Dendritic cell treated with granulocyte-macrophage colony-stimulating factor and Interleukin-4, amounts not matched to agents 40 ng/mL and 50 ng/mL, for 4 days (primary cell): ENCODE data around the gene CRYGS.
"Not testable (repeated sequence)": the region's sequence is repeated elsewhere in the genome, so short reads cannot be mapped to it uniquely, and the experiment has no call there.

ENCODE experiments used
- H3K27ac Mint-ChIP-seq: one replicate; pipeline ENCODE4 v1.8.0; 2022; ENCODE audit warnings: mild to moderate bottlenecking, mixed read lengths
- H3K27me3 Mint-ChIP-seq: one replicate; pipeline ENCODE4 v1.8.0; 2022; ENCODE audit warnings: mild to moderate bottlenecking, mixed read lengths
- H3K36me3 Mint-ChIP-seq: one replicate; pipeline ENCODE4 v1.8.0; 2022; ENCODE audit warnings: low read depth, mixed read lengths
- H3K4me1 Mint-ChIP-seq: one replicate; pipeline ENCODE4 v1.8.0; 2022; ENCODE audit warnings: low read depth, mixed read lengths
- H3K4me3 Mint-ChIP-seq: one replicate; pipeline ENCODE4 v1.8.0; 2022; ENCODE audit warnings: mild to moderate bottlenecking, moderate library complexity, mixed read lengths
- H3K9me3 Mint-ChIP-seq: one replicate; pipeline ENCODE4 v1.8.0; 2022; ENCODE audit warnings: mixed read lengths
- intact Hi-C: fragments of 100-400 bp; cut with micrococcal nuclease; formaldehyde crosslinking; loops from one replicate; pipeline ENCODE4 v1.15.0; 2022

CRYGS gene

GRCh38 chr3:186570941-186571643, 26.9 kb upstream of the CRYGS start:
- Mint-ChIP-seq H3K9me3 (no peaks in the 10 kb centered on the region), H3K27ac (peak overlapping the region; percentile 96), H3K36me3 (peaks cover 63% of the 10 kb centered on the region), H3K4me3 (peak overlapping the region; percentile 86), H3K4me1 (peaks cover 51% of the 10 kb centered on the region), H3K27me3 (no peaks in the 10 kb centered on the region)
- intact Hi-C loops: loop anchor here (5.0 to 10.0 kb wide), 2 partner anchors 211 to 476 kb away; partner anchors contain the start of gene EIF4A2

GRCh38 chr3:186570096-186570940, 26.1 kb upstream of the CRYGS start, which contains the start of gene DNAJB11:
DNAJB11 (plus strand) TSS chr3:186570720; CDS start chr3:186570898, 178 bp downstream.
- Mint-ChIP-seq H3K4me3 (peak within 1 kb of the TSS; percentile 86), H3K9me3 (no peaks in the 10 kb centered on the region), H3K27ac (peak within 1 kb of the TSS; percentile 96), H3K36me3 (peaks cover 55% of the 10 kb centered on the region), H3K27me3 (no peaks in the 10 kb centered on the region), H3K4me1 (peaks cover 53% of the 10 kb centered on the region)
- intact Hi-C loops: loop anchor here (5.0 to 10.0 kb wide), 2 partner anchors 212 to 476 kb away; partner anchors contain the start of gene EIF4A2

- Mint-ChIP-seq H3K27me3 (no peaks in the 10 kb centered on the region), H3K4me3 (peak overlapping the region; percentile 86), H3K27ac (peak overlapping the region; percentile 96), H3K36me3 (peaks cover 49% of the 10 kb centered on the region), H3K9me3 (no peaks in the 10 kb centered on the region), H3K4me1 (peaks cover 53% of the 10 kb centered on the region)
- intact Hi-C loops: loop anchor here (5.0 to 10.0 kb wide), 2 partner anchors 213 to 475 kb away; partner anchors contain the start of gene EIF4A2
These were observed 25.6 kb upstream of the CRYGS start for GRCh38 chr3:186569779-186570095.

GRCh38 chr3:186569361-186569760, 25.2 kb upstream of the CRYGS start:
- intact Hi-C loops, H3K27me3 Mint-ChIP-seq, H3K9me3 Mint-ChIP-seq: not testable (repeated sequence)
- Mint-ChIP-seq H3K27ac (peak overlapping the region; percentile 96), H3K4me1 (peaks cover 50% of the 10 kb centered on the region), H3K4me3 (peak overlapping the region; percentile 86), H3K36me3 (peaks cover 45% of the 10 kb centered on the region)

- intact Hi-C loops: no loop called here
- peak within 1 kb of the TSS; percentile 87 for H3K4me3 Mint-ChIP-seq
- H3K9me3 Mint-ChIP-seq: no peaks in the 10 kb centered on the region
- no peaks in the 10 kb centered on the region for H3K27me3 Mint-ChIP-seq
- H3K36me3 Mint-ChIP-seq: peaks cover 42% of the 10 kb centered on the region
- peak within 1 kb of the TSS; percentile 89 for H3K27ac Mint-ChIP-seq
- peaks cover 53% of the 10 kb centered on the region for H3K4me1 Mint-ChIP-seq
These were observed 23.1 kb upstream of the CRYGS start, which contains the start of gene TBCCD1 for GRCh38 chr3:186567072-186567921. TBCCD1 (minus strand) TSS chr3:186567339; CDS start chr3:186564329, 3,010 bp downstream.

GRCh38 chr3:186566772-186567071, 22.5 kb upstream of the CRYGS start:
- H3K27ac Mint-ChIP-seq: peak overlapping the region; percentile 89
- intact Hi-C loops: no loop called here
- H3K9me3 Mint-ChIP-seq: no peaks in the 10 kb centered on the region
- H3K4me1 Mint-ChIP-seq: peaks cover 53% of the 10 kb centered on the region
- H3K36me3 Mint-ChIP-seq: peaks cover 44% of the 10 kb centered on the region
- H3K4me3 Mint-ChIP-seq: peak overlapping the region; percentile 87
- no peaks in the 10 kb centered on the region for H3K27me3 Mint-ChIP-seq

GRCh38 chr3:186564586-186564985, 20.4 kb upstream of the CRYGS start:
- H3K36me3 Mint-ChIP-seq: peaks cover 45% of the 10 kb centered on the region
- no peaks in the 10 kb centered on the region for H3K27me3 Mint-ChIP-seq
- no peak overlapping the region for H3K4me3 Mint-ChIP-seq
- intact Hi-C loops: no loop called here
- H3K9me3 Mint-ChIP-seq: no peaks in the 10 kb centered on the region
- H3K4me1 Mint-ChIP-seq: peaks cover 45% of the 10 kb centered on the region
- no peak overlapping the region for H3K27ac Mint-ChIP-seq

GRCh38 chr3:186552408-186553031, 8.3 kb upstream of the CRYGS start:
- peaks cover 6% of the 10 kb centered on the region for H3K4me1 Mint-ChIP-seq
- no peak overlapping the region for H3K4me3 Mint-ChIP-seq
- peaks cover 85% of the 10 kb centered on the region for H3K36me3 Mint-ChIP-seq
- H3K9me3 Mint-ChIP-seq: no peaks in the 10 kb centered on the region
- H3K27ac Mint-ChIP-seq: no peak overlapping the region
- no peaks in the 10 kb centered on the region for H3K27me3 Mint-ChIP-seq
- intact Hi-C loops: no loop called here

- Mint-ChIP-seq H3K4me1 (peaks cover 6% of the 10 kb centered on the region), H3K27me3 (no peaks in the 10 kb centered on the region), H3K9me3 (no peaks in the 10 kb centered on the region), H3K27ac (no peak overlapping the region), H3K4me3 (no peak overlapping the region), H3K36me3 (peaks cover 80% of the 10 kb centered on the region)
- intact Hi-C loops: no loop called here
These were observed 7.2 kb upstream of the CRYGS start for GRCh38 chr3:186551387-186551786.

GRCh38 chr3:186549497-186549896, 5.3 kb upstream of the CRYGS start:
- no peaks in the 10 kb centered on the region for H3K9me3 Mint-ChIP-seq
- intact Hi-C loops: no loop called here
- peaks cover 70% of the 10 kb centered on the region for H3K36me3 Mint-ChIP-seq

GRCh38 chr3:186540835-186541226, 3.3 kb downstream of the CRYGS start:
- Mint-ChIP-seq H3K4me1 (peaks cover 35% of the 10 kb centered on the region), H3K27me3 (no peaks in the 10 kb centered on the region), H3K36me3 (peaks cover 29% of the 10 kb centered on the region), H3K27ac (peak overlapping the region; percentile 7), H3K4me3 (no peak overlapping the region), H3K9me3 (no peaks in the 10 kb centered on the region)
- intact Hi-C loops: loop anchor here (1.0 to 2.0 kb wide), 2 partner anchors 282 to 558 kb away; no protein-coding TSS in a partner anchor

More at GRCh38 chr3:186549497-186549896, 5.3 kb upstream of the CRYGS start:
- no peaks in the 10 kb centered on the region for H3K27me3 Mint-ChIP-seq
- H3K4me1 Mint-ChIP-seq: peaks cover 6% of the 10 kb centered on the region
- no peak overlapping the region for H3K27ac Mint-ChIP-seq
- no peak overlapping the region for H3K4me3 Mint-ChIP-seq

- H3K27me3 Mint-ChIP-seq: no peaks in the 10 kb centered on the region
These were observed 3.9 kb downstream of the CRYGS start for GRCh38 chr3:186540221-186540834.

GRCh38 chr3:186538779-186539178, 5.4 kb downstream of the CRYGS start:
- intact Hi-C loops: no loop called here
- Mint-ChIP-seq H3K27me3 (no peaks in the 10 kb centered on the region), H3K4me1 (peaks cover 54% of the 10 kb centered on the region), H3K4me3 (no peak overlapping the region), H3K27ac (no peak overlapping the region), H3K36me3 (peaks cover 21% of the 10 kb centered on the region), H3K9me3 (no peaks in the 10 kb centered on the region)

More at GRCh38 chr3:186540221-186540834, 3.9 kb downstream of the CRYGS start:
- no peak overlapping the region for H3K4me3 Mint-ChIP-seq
- H3K9me3 Mint-ChIP-seq: no peaks in the 10 kb centered on the region
- H3K4me1 Mint-ChIP-seq: peaks cover 39% of the 10 kb centered on the region
- intact Hi-C loops: loop anchor here (1.0 to 2.0 kb wide), 2 partner anchors 281 to 558 kb away; no protein-coding TSS in a partner anchor
- peaks cover 29% of the 10 kb centered on the region for H3K36me3 Mint-ChIP-seq
- peak overlapping the region; percentile 7 for H3K27ac Mint-ChIP-seq
